NCI-H748 (cell line): ENCODE measurements around the gene CHORDC1.
"Not testable (repeated sequence)": the region's sequence is repeated elsewhere in the genome, so short reads cannot be mapped to it uniquely, and the experiment has no call there.

Experiments used
- DNase-seq: peaks from one replicate; lab custom pipeline; 2025; ENCODE audit not compliant: unreplicated experiment; lab: John Stamatoyannopoulos, UW

CHORDC1 gene

GRCh38 chr11:90218606-90219005 is 4.2 kb downstream of the CHORDC1 start:
- DNase-seq, result no peak

GRCh38 chr11:90216611-90217010 is 6.2 kb downstream of the CHORDC1 start:
- no peak for DNase-seq

GRCh38 chr11:90213322-90213721 is 9.5 kb downstream of the CHORDC1 start:
- DNase-seq, result no peak

GRCh38 chr11:90208857-90209256 is 14.0 kb downstream of the CHORDC1 start:
- no peak for DNase-seq

GRCh38 chr11:90207992-90208391 is 14.9 kb downstream of the CHORDC1 start:
- not testable (repeated sequence) for DNase-seq

- DNase-seq, result peak; percentile 39
These were observed 17.8 kb downstream of the CHORDC1 start for GRCh38 chr11:90204832-90205646.

GRCh38 chr11:90204407-90204806 is 18.4 kb downstream of the CHORDC1 start:
- no peak for DNase-seq

- no peak for DNase-seq
These were observed 20.5 kb downstream of the CHORDC1 start for GRCh38 chr11:90202342-90202741.

- no peak for DNase-seq
These were observed 25.5 kb downstream of the CHORDC1 start for GRCh38 chr11:90197377-90197776.

- DNase-seq, result no peak
These were observed 29.8 kb downstream of the CHORDC1 start for GRCh38 chr11:90192869-90193582.

- no peak for DNase-seq
These were observed 33.8 kb downstream of the CHORDC1 start for GRCh38 chr11:90189011-90189410.

- no peak for DNase-seq
These were observed 35.0 kb downstream of the CHORDC1 start for GRCh38 chr11:90187839-90188238.

- no peak for DNase-seq
These were observed 42.9 kb downstream of the CHORDC1 start for GRCh38 chr11:90179923-90180322.

GRCh38 chr11:90178751-90179150 is 44.1 kb downstream of the CHORDC1 start:
- no peak for DNase-seq

- DNase-seq, result no peak
These were observed 46.8 kb downstream of the CHORDC1 start for GRCh38 chr11:90176069-90176468.

GRCh38 chr11:90171359-90171758 is 51.5 kb downstream of the CHORDC1 start:
- DNase-seq, result no peak

- no peak for DNase-seq
These were observed 54.3 kb downstream of the CHORDC1 start for GRCh38 chr11:90168571-90168970.

GRCh38 chr11:90167704-90168103 is 55.1 kb downstream of the CHORDC1 start:
- DNase-seq, result not testable (repeated sequence)

- DNase-seq, result not testable (repeated sequence)
These were observed 55.8 kb downstream of the CHORDC1 start for GRCh38 chr11:90166982-90167573.
